ENCODE results near the gene HINT2.

The HINT2 gene

GRCh38 chr9:35845824-35846771, 31.3 kb upstream of the HINT2 start:
- no peak overlapping the region for H3K4me3 ChIP-seq (ENCODE audit: low read depth, low read length)

DNA sequence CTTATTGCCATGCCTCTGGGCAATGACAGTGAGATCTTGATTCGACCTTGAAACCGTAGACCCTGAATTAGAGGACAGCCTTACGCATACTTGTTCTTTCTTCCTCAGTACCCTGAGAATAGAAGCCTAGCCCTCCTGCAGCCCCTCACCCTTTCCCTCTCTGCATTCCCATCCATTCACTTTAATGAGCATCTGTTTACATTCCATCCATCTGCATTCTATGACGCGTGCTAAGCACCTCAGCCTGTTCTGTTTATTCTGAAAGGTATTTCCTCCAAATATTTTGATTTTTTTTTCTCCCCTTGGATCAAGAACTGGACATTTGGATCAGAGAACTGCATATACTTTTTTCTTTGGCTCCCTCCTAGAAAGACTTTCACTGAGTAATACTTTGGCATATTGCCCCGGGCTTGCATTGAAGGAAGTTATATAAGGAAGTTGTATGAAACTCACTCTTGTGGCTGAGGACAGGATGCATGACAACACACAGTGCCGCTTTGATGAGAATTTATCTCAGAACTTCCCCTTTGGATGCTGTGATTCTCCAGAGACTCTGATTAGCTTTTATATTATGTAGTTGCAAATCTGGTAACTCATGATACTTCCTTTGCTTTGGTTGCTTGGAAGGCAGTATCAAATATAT, 29.9 kb upstream of the HINT2 start:
- TF ChIP-seq CTCF (IDR thresholded peaks at IDR 0.05; ENCODE audit: low read depth, low read length): no peak
- H3K4me3 ChIP-seq (ENCODE audit: low read depth, low read length): no peak overlapping the region

More at GRCh38 chr9:35845824-35846771, 31.3 kb upstream of the HINT2 start:
- TF ChIP-seq CTCF (IDR thresholded peaks at IDR 0.05; ENCODE audit: low read depth, low read length): no peak

GRCh38 chr9:35842795-35843194, 28.0 kb upstream of the HINT2 start:
- H3K4me3 ChIP-seq (ENCODE audit: low read depth, low read length): no peak overlapping the region
- no peak for TF ChIP-seq CTCF (IDR thresholded peaks at IDR 0.05; ENCODE audit: low read depth, low read length)

DNA sequence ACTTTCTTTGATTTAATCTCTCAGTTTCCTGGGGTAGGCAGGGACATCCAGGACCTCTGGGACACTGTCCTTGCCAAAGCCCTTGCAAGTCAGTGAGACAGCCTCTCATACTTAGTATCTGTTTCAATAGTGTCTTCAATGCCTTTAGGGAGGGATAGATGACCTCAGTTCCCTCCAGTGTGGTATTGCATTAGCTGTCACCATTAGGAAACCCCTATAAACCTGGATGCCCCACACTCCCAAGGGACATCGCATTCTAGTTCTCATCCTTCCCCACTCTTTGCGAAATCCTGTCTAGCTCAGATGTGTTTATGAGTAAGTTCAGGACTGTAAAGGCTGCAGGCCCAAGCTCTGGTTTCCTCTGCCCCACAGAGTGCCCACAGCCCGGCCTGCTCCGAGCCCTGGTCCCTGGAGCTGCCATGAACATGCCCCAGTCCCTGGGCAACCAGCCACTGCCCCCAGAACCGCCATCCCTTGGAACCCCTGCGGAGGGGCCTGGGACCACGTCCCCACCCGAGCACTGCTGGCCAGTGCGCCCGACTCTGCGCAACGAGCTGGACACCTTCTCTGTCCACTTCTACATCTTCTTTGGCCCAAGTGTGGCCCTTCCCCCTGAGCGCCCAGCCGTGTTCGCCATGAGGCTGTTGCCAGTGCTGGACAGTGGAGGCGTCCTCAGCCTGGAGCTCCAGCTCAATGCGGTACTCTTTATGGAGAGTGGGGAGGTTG, 27.3 kb upstream of the HINT2 start:
- TF ChIP-seq CTCF (IDR thresholded peaks at IDR 0.05; ENCODE audit: low read depth, low read length): no peak
- no peak overlapping the region for H3K4me3 ChIP-seq (ENCODE audit: low read depth, low read length)

DNA sequence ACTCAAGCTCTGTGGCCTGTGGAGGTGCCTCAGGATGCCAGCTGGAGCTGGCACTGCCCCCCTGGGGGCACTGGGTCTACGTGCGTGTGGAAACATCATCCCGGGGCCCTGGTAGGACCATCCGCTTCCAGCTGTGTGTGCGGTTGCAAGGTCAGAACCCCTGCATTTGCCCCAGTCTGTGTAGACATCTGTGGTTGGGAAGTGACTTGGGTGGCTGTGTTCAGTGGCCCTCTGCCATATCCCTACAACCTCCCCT, 26.7 kb upstream of the HINT2 start:
- TF ChIP-seq CTCF (IDR thresholded peaks at IDR 0.05; ENCODE audit: low read depth, low read length): no peak

DNA sequence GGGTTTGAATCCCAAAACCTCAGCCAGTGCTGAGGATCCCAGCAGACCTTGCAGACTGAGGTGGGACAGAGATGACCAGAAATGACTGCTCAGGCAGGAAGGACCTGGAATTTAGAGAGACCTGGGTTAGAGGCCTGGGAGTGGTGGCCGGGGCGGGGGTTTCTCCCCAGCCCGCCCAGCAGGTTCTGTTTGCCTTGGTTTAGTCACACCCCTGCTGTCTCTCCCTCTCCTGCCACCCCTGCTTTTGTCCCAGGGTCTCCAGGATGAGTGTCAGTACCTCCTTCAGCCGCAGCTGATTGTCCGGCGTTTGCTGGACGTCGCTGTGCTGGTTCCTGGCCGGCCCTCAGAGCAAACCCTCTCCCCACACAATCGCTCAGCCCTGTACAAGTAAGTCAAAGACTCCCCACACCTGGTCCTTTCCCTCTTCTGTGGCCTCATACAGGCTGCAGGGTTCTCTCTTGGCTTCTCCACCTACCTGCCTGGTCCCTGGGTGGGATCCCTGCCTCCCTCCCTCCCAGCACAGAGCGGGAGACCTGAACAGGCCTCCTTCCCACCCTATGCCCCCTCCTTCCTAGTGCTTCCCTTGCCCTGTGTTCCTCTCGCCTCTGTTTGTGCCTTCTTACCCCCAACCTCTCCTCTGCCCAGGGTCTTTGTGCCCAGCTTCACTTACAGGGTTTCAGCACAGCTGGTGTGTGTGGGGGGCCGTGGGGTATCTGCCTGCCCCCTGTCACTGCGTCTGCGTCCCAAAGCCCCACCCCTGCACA, 26.2 kb upstream of the HINT2 start:
- H3K4me3 ChIP-seq (ENCODE audit: low read depth, low read length): no peak overlapping the region
- TF ChIP-seq CTCF (IDR thresholded peaks at IDR 0.05; ENCODE audit: low read depth, low read length): no peak

More for the DNA sequence above, 26.7 kb upstream of the HINT2 start:
- no peak overlapping the region for H3K4me3 ChIP-seq (ENCODE audit: low read depth, low read length)

Data from WI38 (cell line).